Measurements from ENCODE around the gene PTPRN2. TPM values are rescaled to one million over a fixed set of nuclear protein-coding genes. Genes with fewer than 3 reads are reported as not detected.

The PTPRN2 gene
- total and polyA plus RNA-seq, 2 donors (not counting 1 experiment from before 2014, with no cell fraction given), result 0.54 to 1.2 TPM

GRCh38 chr7:158533386-158534133, 54.1 kb downstream of the PTPRN2 start:
- H3K9ac ChIP-seq (ENCODE audit: insufficient read depth, low read length), result no peak overlapping the region
- H3K4me2 ChIP-seq (ENCODE audit: extremely low read depth, insufficient read depth, low read length), result no peak overlapping the region
- no peaks in the 10 kb centered on the region for H3K9me3 ChIP-seq (ENCODE audit: control insufficient read depth, insufficient read depth, low read depth, low read length)
- no peak for DNase-seq (ENCODE audit: low read depth in 2 of 2)
- H3K27ac ChIP-seq (ENCODE audit: insufficient read depth, low read length), result no peak overlapping the region
- no peaks in the 10 kb centered on the region for H3K36me3 ChIP-seq (ENCODE audit: control insufficient read depth, insufficient read depth, low read length)
- H3K27me3 ChIP-seq (ENCODE audit: control insufficient read depth, insufficient read depth, low read length), result no peaks in the 10 kb centered on the region
- no peak overlapping the region for H3K4me3 ChIP-seq (replicated peaks in 1 of 4; ENCODE audit: control extremely low read depth in 1 of 4, insufficient read depth in 1 of 4, low read depth in 3 of 4, low read length in 4 of 4)
- H4K20me1 ChIP-seq (ENCODE audit: control insufficient read depth, extremely low read depth, insufficient read depth, low read length), result no peaks in the 10 kb centered on the region
- H3K79me2 ChIP-seq (ENCODE audit: control insufficient read depth, insufficient read depth, low read length), result no peaks in the 10 kb centered on the region
- no peaks in the 10 kb centered on the region for H3K4me1 ChIP-seq (ENCODE audit: control insufficient read depth, extremely low read depth, insufficient read depth, low read length)
- no peak overlapping the region for H2AFZ ChIP-seq (ENCODE audit: low read length)
- no peak for TF ChIP-seq EZH2 (IDR thresholded peaks at IDR 0.05; ENCODE audit: low read length, missing control alignments)
- TF ChIP-seq, protein P1, sequence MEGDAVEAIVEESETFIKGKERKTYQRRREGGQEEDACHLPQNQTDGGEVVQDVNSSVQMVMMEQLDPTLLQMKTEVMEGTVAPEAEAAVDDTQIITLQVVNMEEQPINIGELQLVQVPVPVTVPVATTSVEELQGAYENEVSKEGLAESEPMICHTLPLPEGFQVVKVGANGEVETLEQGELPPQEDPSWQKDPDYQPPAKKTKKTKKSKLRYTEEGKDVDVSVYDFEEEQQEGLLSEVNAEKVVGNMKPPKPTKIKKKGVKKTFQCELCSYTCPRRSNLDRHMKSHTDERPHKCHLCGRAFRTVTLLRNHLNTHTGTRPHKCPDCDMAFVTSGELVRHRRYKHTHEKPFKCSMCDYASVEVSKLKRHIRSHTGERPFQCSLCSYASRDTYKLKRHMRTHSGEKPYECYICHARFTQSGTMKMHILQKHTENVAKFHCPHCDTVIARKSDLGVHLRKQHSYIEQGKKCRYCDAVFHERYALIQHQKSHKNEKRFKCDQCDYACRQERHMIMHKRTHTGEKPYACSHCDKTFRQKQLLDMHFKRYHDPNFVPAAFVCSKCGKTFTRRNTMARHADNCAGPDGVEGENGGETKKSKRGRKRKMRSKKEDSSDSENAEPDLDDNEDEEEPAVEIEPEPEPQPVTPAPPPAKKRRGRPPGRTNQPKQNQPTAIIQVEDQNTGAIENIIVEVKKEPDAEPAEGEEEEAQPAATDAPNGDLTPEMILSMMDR (conservative IDR thresholded peaks at IDR 0.05 in 1 of 2, IDR thresholded peaks at IDR 0.05 in 1 of 2; ENCODE audit: low read depth in 1 of 2, low read length in 2 of 2), result no peak

- no peaks in the 10 kb centered on the region for H3K9me3 ChIP-seq (ENCODE audit: control insufficient read depth, insufficient read depth, low read depth, low read length)
- no peaks in the 10 kb centered on the region for H3K27me3 ChIP-seq (ENCODE audit: control insufficient read depth, insufficient read depth, low read length)
- no peaks in the 10 kb centered on the region for H3K36me3 ChIP-seq (ENCODE audit: control insufficient read depth, insufficient read depth, low read length)
- TF ChIP-seq, protein P1 (conservative IDR thresholded peaks at IDR 0.05 in 1 of 2, IDR thresholded peaks at IDR 0.05 in 1 of 2; ENCODE audit: low read depth in 1 of 2, low read length in 2 of 2), result no peak
- no peak for TF ChIP-seq EZH2 (IDR thresholded peaks at IDR 0.05; ENCODE audit: low read length, missing control alignments)
- H3K9ac ChIP-seq (ENCODE audit: insufficient read depth, low read length), result no peak overlapping the region
- no peak overlapping the region for H2AFZ ChIP-seq (ENCODE audit: low read length)
- no peak overlapping the region for H3K27ac ChIP-seq (ENCODE audit: insufficient read depth, low read length)
- H3K4me2 ChIP-seq (ENCODE audit: extremely low read depth, insufficient read depth, low read length), result no peak overlapping the region
- no peak overlapping the region for H3K4me3 ChIP-seq (replicated peaks in 1 of 4; ENCODE audit: control extremely low read depth in 1 of 4, insufficient read depth in 1 of 4, low read depth in 3 of 4, low read length in 4 of 4)
- no peaks in the 10 kb centered on the region for H3K4me1 ChIP-seq (ENCODE audit: control insufficient read depth, extremely low read depth, insufficient read depth, low read length)
- no peaks in the 10 kb centered on the region for H4K20me1 ChIP-seq (ENCODE audit: control insufficient read depth, extremely low read depth, insufficient read depth, low read length)
- DNase-seq (ENCODE audit: low read depth in 2 of 2), result no peak
- H3K79me2 ChIP-seq (ENCODE audit: control insufficient read depth, insufficient read depth, low read length), result no peaks in the 10 kb centered on the region
Observed at GRCh38 chr7:158532093-158532627, 55.5 kb downstream of the PTPRN2 start.

DNA sequence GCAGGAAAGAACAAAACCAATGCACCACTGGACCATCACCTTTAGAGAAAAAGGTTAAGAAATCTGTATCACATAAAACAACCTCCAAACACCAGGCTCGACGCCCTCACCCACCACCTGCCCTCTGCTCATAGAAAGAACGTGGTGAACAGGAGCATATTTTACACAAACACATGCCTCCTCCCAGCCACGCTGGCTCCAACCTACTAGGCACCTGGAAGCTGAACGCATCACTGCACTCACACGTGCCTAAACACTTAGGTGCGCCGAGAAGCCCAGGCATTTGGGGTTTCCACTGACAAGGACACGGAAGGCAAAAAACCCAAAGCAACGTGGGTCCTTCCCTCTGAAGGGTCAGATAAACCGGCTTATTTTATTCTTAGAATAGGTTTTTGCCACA, 56.0 kb downstream of the PTPRN2 start:
- Histone ChIP-seq H3K4me2 (ENCODE audit: extremely low read depth, insufficient read depth, low read length) (no peak overlapping the region), H3K27me3 (ENCODE audit: control insufficient read depth, insufficient read depth, low read length) (no peaks in the 10 kb centered on the region), H3K27ac (ENCODE audit: insufficient read depth, low read length) (no peak overlapping the region), H2AFZ (ENCODE audit: low read length) (no peak overlapping the region), H3K4me3 (replicated peaks in 1 of 4; ENCODE audit: control extremely low read depth in 1 of 4, insufficient read depth in 1 of 4, low read depth in 3 of 4, low read length in 4 of 4) (no peak overlapping the region), H3K79me2 (ENCODE audit: control insufficient read depth, insufficient read depth, low read length) (no peaks in the 10 kb centered on the region), H3K9me3 (ENCODE audit: control insufficient read depth, insufficient read depth, low read depth, low read length) (no peaks in the 10 kb centered on the region), H3K9ac (ENCODE audit: insufficient read depth, low read length) (no peak overlapping the region), H3K4me1 (ENCODE audit: control insufficient read depth, extremely low read depth, insufficient read depth, low read length) (no peaks in the 10 kb centered on the region), H3K36me3 (ENCODE audit: control insufficient read depth, insufficient read depth, low read length) (no peaks in the 10 kb centered on the region), H4K20me1 (ENCODE audit: control insufficient read depth, extremely low read depth, insufficient read depth, low read length) (no peaks in the 10 kb centered on the region)
- DNase-seq (ENCODE audit: low read depth in 2 of 2), result no peak
- TF ChIP-seq EZH2 (IDR thresholded peaks at IDR 0.05; ENCODE audit: low read length, missing control alignments), result no peak
- TF ChIP-seq, protein P1 (conservative IDR thresholded peaks at IDR 0.05 in 1 of 2, IDR thresholded peaks at IDR 0.05 in 1 of 2; ENCODE audit: low read depth in 1 of 2, low read length in 2 of 2), result no peak

Data from fibroblast of lung (primary cell).